ENCODE data around the gene USF2. TPM values are rescaled to one million over a fixed set of nuclear protein-coding genes. Genes with fewer than 3 reads are reported as not detected.

Gene USF2
- total RNA-seq, 1 donor from 2014 or later = 132 TPM

GRCh38 chr19:35311901-35312665 is 43.3 kb downstream of the USF2 start:
- no peaks in the 10 kb centered on the region for H3K36me3 Mint-ChIP-seq (ENCODE audit: unreplicated experiment)
- TF ChIP-seq, protein P1, sequence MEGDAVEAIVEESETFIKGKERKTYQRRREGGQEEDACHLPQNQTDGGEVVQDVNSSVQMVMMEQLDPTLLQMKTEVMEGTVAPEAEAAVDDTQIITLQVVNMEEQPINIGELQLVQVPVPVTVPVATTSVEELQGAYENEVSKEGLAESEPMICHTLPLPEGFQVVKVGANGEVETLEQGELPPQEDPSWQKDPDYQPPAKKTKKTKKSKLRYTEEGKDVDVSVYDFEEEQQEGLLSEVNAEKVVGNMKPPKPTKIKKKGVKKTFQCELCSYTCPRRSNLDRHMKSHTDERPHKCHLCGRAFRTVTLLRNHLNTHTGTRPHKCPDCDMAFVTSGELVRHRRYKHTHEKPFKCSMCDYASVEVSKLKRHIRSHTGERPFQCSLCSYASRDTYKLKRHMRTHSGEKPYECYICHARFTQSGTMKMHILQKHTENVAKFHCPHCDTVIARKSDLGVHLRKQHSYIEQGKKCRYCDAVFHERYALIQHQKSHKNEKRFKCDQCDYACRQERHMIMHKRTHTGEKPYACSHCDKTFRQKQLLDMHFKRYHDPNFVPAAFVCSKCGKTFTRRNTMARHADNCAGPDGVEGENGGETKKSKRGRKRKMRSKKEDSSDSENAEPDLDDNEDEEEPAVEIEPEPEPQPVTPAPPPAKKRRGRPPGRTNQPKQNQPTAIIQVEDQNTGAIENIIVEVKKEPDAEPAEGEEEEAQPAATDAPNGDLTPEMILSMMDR (IDR thresholded peaks at IDR 0.05; ENCODE audit: partially characterized antibody, unreplicated experiment) = no peak
- H3K27ac Mint-ChIP-seq (ENCODE audit: unreplicated experiment) = no peak overlapping the region
- peaks cover 2% of the 10 kb centered on the region for H3K9me3 Mint-ChIP-seq (ENCODE audit: unreplicated experiment)
- peaks cover 8% of the 10 kb centered on the region for H3K27me3 Mint-ChIP-seq (ENCODE audit: unreplicated experiment)
- H3K4me1 Mint-ChIP-seq (ENCODE audit: low read depth, unreplicated experiment) = no peaks in the 10 kb centered on the region
- no peak overlapping the region for H3K4me3 Mint-ChIP-seq (ENCODE audit: unreplicated experiment)
- no peak for DNase-seq

DNA sequence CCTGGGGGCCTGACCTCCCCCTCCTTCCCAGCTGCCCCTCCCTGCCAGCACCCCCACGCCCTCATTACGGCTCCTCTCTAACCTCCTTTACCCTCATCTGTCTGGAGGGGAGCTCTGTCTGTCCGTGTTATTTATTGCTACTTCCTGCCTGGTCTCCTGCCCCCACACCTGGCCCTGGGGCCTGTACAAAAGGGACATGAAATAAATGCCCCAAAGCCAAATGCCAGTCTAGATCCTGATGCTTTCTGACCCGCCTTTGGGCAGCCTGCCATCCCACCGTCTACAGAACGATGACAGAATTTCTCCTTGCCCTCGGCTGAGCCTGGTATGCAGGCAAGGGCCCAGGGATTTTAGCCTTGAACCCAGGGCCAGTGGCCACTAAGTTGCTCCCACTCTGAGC is 44.8 kb downstream of the USF2 start:
- no peak overlapping the region for H3K4me3 Mint-ChIP-seq (ENCODE audit: unreplicated experiment)
- no peaks in the 10 kb centered on the region for H3K4me1 Mint-ChIP-seq (ENCODE audit: low read depth, unreplicated experiment)
- TF ChIP-seq, protein P1 (IDR thresholded peaks at IDR 0.05; ENCODE audit: partially characterized antibody, unreplicated experiment) = no peak
- H3K27ac Mint-ChIP-seq (ENCODE audit: unreplicated experiment) = no peak overlapping the region
- H3K9me3 Mint-ChIP-seq (ENCODE audit: unreplicated experiment) = peaks cover 2% of the 10 kb centered on the region
- no peak for DNase-seq
- peaks cover 8% of the 10 kb centered on the region for H3K27me3 Mint-ChIP-seq (ENCODE audit: unreplicated experiment)
- H3K36me3 Mint-ChIP-seq (ENCODE audit: unreplicated experiment) = no peaks in the 10 kb centered on the region

GRCh38 chr19:35314031-35314430 is 45.3 kb downstream of the USF2 start:
- no peak for DNase-seq
- peaks cover 2% of the 10 kb centered on the region for H3K9me3 Mint-ChIP-seq (ENCODE audit: unreplicated experiment)
- no peaks in the 10 kb centered on the region for H3K4me1 Mint-ChIP-seq (ENCODE audit: low read depth, unreplicated experiment)
- no peak overlapping the region for H3K4me3 Mint-ChIP-seq (ENCODE audit: unreplicated experiment)
- TF ChIP-seq, protein P1 (IDR thresholded peaks at IDR 0.05; ENCODE audit: partially characterized antibody, unreplicated experiment) = no peak
- no peaks in the 10 kb centered on the region for H3K36me3 Mint-ChIP-seq (ENCODE audit: unreplicated experiment)
- no peak overlapping the region for H3K27ac Mint-ChIP-seq (ENCODE audit: unreplicated experiment)
- peaks cover 8% of the 10 kb centered on the region for H3K27me3 Mint-ChIP-seq (ENCODE audit: unreplicated experiment)

DNA sequence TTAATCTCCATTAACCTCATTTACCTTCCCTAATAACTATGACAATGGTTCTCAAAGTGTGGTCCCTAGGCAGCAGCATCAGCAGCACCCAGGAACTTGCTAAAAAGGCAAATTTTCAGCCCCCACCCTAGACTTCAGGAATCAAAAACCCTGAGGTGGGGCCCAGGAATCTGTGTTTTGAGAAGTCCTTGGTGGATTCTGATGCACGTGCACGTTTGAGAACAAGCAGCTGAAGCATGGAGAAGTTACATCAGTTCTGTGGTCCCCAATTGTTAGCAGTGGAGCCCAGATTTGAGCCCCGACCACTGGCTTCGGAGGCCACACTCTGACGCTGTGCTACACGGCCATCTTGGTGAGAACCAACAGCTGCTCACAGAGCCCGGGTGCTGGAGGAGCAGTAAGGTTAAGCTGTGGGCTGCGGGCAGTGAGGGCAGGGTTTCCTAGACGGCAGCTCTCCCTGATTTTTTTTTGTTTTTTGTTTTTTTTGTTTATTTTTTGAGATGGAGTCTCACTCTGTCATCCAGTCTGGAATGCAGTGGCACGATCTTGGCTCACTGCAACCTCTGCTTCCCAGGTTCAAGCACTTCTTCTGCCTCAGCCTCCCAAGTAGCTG is 46.2 kb downstream of the USF2 start:
- TF ChIP-seq, protein P1 (IDR thresholded peaks at IDR 0.05; ENCODE audit: partially characterized antibody, unreplicated experiment) = no peak
- Mint-ChIP-seq H3K4me1 (ENCODE audit: low read depth, unreplicated experiment) (no peaks in the 10 kb centered on the region), H3K36me3 (ENCODE audit: unreplicated experiment) (no peaks in the 10 kb centered on the region), H3K27ac (ENCODE audit: unreplicated experiment) (no peak overlapping the region), H3K9me3 (ENCODE audit: unreplicated experiment) (peaks cover 2% of the 10 kb centered on the region), H3K27me3 (ENCODE audit: unreplicated experiment) (peaks cover 5% of the 10 kb centered on the region), H3K4me3 (ENCODE audit: unreplicated experiment) (no peak overlapping the region)
- no peak for DNase-seq

GRCh38 chr19:35315883-35316282 is 47.1 kb downstream of the USF2 start:
- no peaks in the 10 kb centered on the region for H3K36me3 Mint-ChIP-seq (ENCODE audit: unreplicated experiment)
- H3K4me1 Mint-ChIP-seq (ENCODE audit: low read depth, unreplicated experiment) = no peaks in the 10 kb centered on the region
- TF ChIP-seq, protein P1 (IDR thresholded peaks at IDR 0.05; ENCODE audit: partially characterized antibody, unreplicated experiment) = no peak
- no peak overlapping the region for H3K4me3 Mint-ChIP-seq (ENCODE audit: unreplicated experiment)
- no peak overlapping the region for H3K27ac Mint-ChIP-seq (ENCODE audit: unreplicated experiment)
- peaks cover 5% of the 10 kb centered on the region for H3K27me3 Mint-ChIP-seq (ENCODE audit: unreplicated experiment)
- H3K9me3 Mint-ChIP-seq (ENCODE audit: unreplicated experiment) = peaks cover 2% of the 10 kb centered on the region
- DNase-seq = no peak
